B cell (primary cell): ENCODE measurements around the gene CCL17. TPM values are rescaled to one million over a fixed set of nuclear protein-coding genes. Genes with fewer than 3 reads are reported as not detected.

Experiments used
- ATAC-seq: fragments of 200-7000 bp; cut with Tn5 transposase; one replicate; pipeline ENCODE4 v1.10.0; 2021; ENCODE audit warnings: low read depth, mild to moderate bottlenecking, moderate number of reproducible peaks, moderate library complexity
- CTCF ChIA-PET: fragments of 350-600 bp; sonication (Branson Sonifier 250); formaldehyde crosslinking; loops from one replicate; lab custom pipeline; 2021; ENCODE audit warnings: antibody characterized with exemption, inconsistent platforms; lab: Charles Lee
- POLR2A ChIA-PET: fragments of 350-600 bp; sonication (Branson Sonifier 250); formaldehyde crosslinking; loops from one replicate; lab custom pipeline; 2021; ENCODE audit warnings: antibody characterized with exemption; lab: Charles Lee
- DNase-seq: peaks from one replicate; pipeline ENCODE4 v3.0.0; 2013
- H2AFZ ChIP-seq: 2 replicates; pipeline ENCODE4 v1.6.1; 2012; ENCODE audit warnings: mild to moderate bottlenecking, low read depth, low read length; ENCODE audit not compliant: insufficient read depth, poor library complexity, severe bottlenecking
- H3K27ac ChIP-seq, 2 donors: 1 replicate in 1 of 2; 2 replicates in 1 of 2; pipeline ENCODE4 v1.5.1; 2012 to 2013; ENCODE audit warnings: low read length in 2 of 2, mild to moderate bottlenecking in 2 of 2, moderate library complexity in 1 of 2
- H3K27me3 ChIP-seq, 4 experiments: fragments of 200-600 bp in 1 of 4; sonication (generic) in 1 of 4; replicated peaks in 1 of 4; 1 replicate in 2 of 4; 2 replicates in 2 of 4; pipeline versions ENCODE4 v1.6.1 to v1.7.0; 2013 to 2016; ENCODE audit warnings: low read length in 3 of 4, mild to moderate bottlenecking in 2 of 4, mixed read lengths in 1 of 4, moderate library complexity in 1 of 4; ENCODE audit not compliant: insufficient read depth in 4 of 4, control insufficient read depth in 3 of 4; ENCODE audit errors: control extremely low read depth in 1 of 4
- H3K36me3 ChIP-seq, 2 experiments: replicated peaks in 1 of 2; 1 replicate in 1 of 2; 2 replicates in 1 of 2; pipeline versions ENCODE4 v1.6.1 to v1.7.1; 2013; ENCODE audit warnings: low read length in 1 of 2; ENCODE audit not compliant: insufficient read depth in 2 of 2, control insufficient read depth in 1 of 2; ENCODE audit errors: control extremely low read depth in 1 of 2, extremely low read depth in 1 of 2
- H3K4me1 ChIP-seq, 2 donors: fragments of 200-600 bp in 1 of 2; sonication (generic) in 1 of 2; 1 replicate in 1 of 2; 2 replicates in 1 of 2; pipeline versions ENCODE4 v1.5.1 to v1.6.1; 2013 to 2017; ENCODE audit warnings: low read length in 2 of 2; ENCODE audit not compliant: control insufficient read depth in 2 of 2, insufficient read depth in 2 of 2
- H3K4me2 ChIP-seq: replicated peaks from 2 replicates; pipeline ENCODE3; 2012; ENCODE audit warnings: mild to moderate bottlenecking, low read depth, low read length; ENCODE audit not compliant: poor library complexity, severe bottlenecking
- H3K4me3 ChIP-seq, 5 experiments: fragments of 200-600 bp in 1 of 5; sonication (generic) in 1 of 5; 1 replicate in 3 of 5; 2 replicates in 2 of 5; pipeline versions ENCODE4 v1.5.1 to v1.7.0; 2011 to 2016; ENCODE audit warnings: low read length in 4 of 5, mild to moderate bottlenecking in 4 of 5, low read depth in 2 of 5, control low read depth in 1 of 5, moderate library complexity in 1 of 5; ENCODE audit not compliant: insufficient read depth in 1 of 5; ENCODE audit errors: control extremely low read depth in 1 of 5, extremely low read depth in 1 of 5
- H3K79me2 ChIP-seq: fragments of 200-600 bp; sonication (generic); one replicate; pipeline ENCODE4 v1.6.0; 2016; ENCODE audit warnings: low read length; ENCODE audit not compliant: control insufficient read depth, insufficient read depth
- H3K9ac ChIP-seq: fragments of 200-600 bp; sonication (generic); 2 replicates; pipeline ENCODE4 v1.6.1; 2017; ENCODE audit warnings: mild to moderate bottlenecking, low read length, moderate library complexity
- H3K9me3 ChIP-seq, 3 donors: one replicate each; pipeline versions ENCODE4 v1.6.1 to v1.7.1; 2013; ENCODE audit warnings: low read length in 2 of 3; ENCODE audit not compliant: control insufficient read depth in 2 of 3, insufficient read depth in 1 of 3; ENCODE audit errors: control extremely low read depth in 1 of 3
- H4K20me1 ChIP-seq: 2 replicates; pipeline ENCODE4 v1.6.0; 2012; ENCODE audit warnings: mild to moderate bottlenecking, low read length; ENCODE audit not compliant: insufficient read depth, control insufficient read depth, poor library complexity, severe bottlenecking
- H3K27ac Mint-ChIP-seq: one replicate; pipeline ENCODE4 v1.8.0; 2021; ENCODE audit warnings: mixed read lengths
- H3K27me3 Mint-ChIP-seq: one replicate; pipeline ENCODE4 v1.8.0; 2021; ENCODE audit warnings: mixed read lengths
- H3K4me1 Mint-ChIP-seq: one replicate; pipeline ENCODE4 v1.8.0; 2021; ENCODE audit warnings: mixed read lengths
- H3K4me3 Mint-ChIP-seq: one replicate; pipeline ENCODE4 v1.8.0; 2021; ENCODE audit warnings: mixed read lengths
- H3K9me3 Mint-ChIP-seq: one replicate; pipeline ENCODE4 v1.8.0; 2022; ENCODE audit warnings: mixed read lengths; ENCODE audit not compliant: insufficient read depth
- CTCF ChIP-seq: fragments of 200-600 bp; IDR thresholded peaks from one replicate; pipeline ENCODE4 v1.8.0; 2022; ENCODE audit warnings: antibody characterized with exemption, mild to moderate bottlenecking
- EZH2 ChIP-seq: IDR thresholded peaks from 2 replicates; pipeline ENCODE4 v1.6.1; 2012; ENCODE audit warnings: borderline replicate concordance, low read depth, mild to moderate bottlenecking, moderate library complexity, low read length; ENCODE audit not compliant: insufficient read depth, poor library complexity, severe bottlenecking
- WGBS: methylation state at CpG from one replicate; pipeline ENCODE4 v1.1.5; 2013; ENCODE audit warnings: missing lambda C conversion rate; ENCODE audit not compliant: insufficient coverage; 5-methylcytosine and 5-hydroxymethylcytosine counted together
- intact Hi-C: fragments of 100-400 bp; cut with micrococcal nuclease; formaldehyde crosslinking; loops from one replicate; pipeline ENCODE4 v1.10.0; 2022
- polyA plus RNA-seq: library from polyadenylated mRNA; depleted of rRNA; stranded (reverse); fragments of >200 nt; gene quantifications from 2 replicates; pipeline ENCODE4 v1.2.3, GENCODE V29; 2012
- total RNA-seq, 2 donors: library from RNA; stranded (reverse); fragments of 120-200 nt in 1 of 2; gene quantifications; 1 replicate in 1 of 2; 2 replicates in 1 of 2; pipeline versions ENCODE4 v1.2.3 to v1.2.4, GENCODE V29; 2013 to 2022

CCL17 gene
- total and polyA plus RNA-seq, 2 donors (not counting 1 experiment from before 2014, with no cell fraction given) = not detected

- Histone ChIP-seq H3K36me3 (no peaks in the 10 kb centered on the region), H4K20me1 (no peaks in the 10 kb centered on the region), H3K9me3 (peaks cover 0 to 15% (median 0%) of the 10 kb centered on the region in 3 donors), H3K27ac (peak overlapping the region; percentile 74 to 80), H3K4me3 (no peak overlapping the region), H3K27me3 (no peaks in the 10 kb centered on the region), H3K4me2 (peak overlapping the region; percentile 70), H3K4me1 (peaks cover 47 to 58% of the 10 kb centered on the region in 2 donors), H3K79me2 (no peaks in the 10 kb centered on the region), H2AFZ (no peak overlapping the region), H3K9ac (peak overlapping the region; percentile 13)
- H3K27me3 Mint-ChIP-seq = no peaks in the 10 kb centered on the region
- DNase-seq = peak; percentile 90
- 16% methylated on average over 5 of the region's 5 CpGs for WGBS
- ChIA-PET CTCF (interaction anchor here (0.7 to 7.1 kb wide), 10 partner anchors 9 to 587 kb away, joined by 3 to 63 read pairs (median 4); partner anchors contain the start of genes PSME3IP1 and RSPRY1), POLR2A (interaction anchor here (0.6 to 2.2 kb wide), 5 partner anchors 12 to 113 kb away, joined by 3 to 14 read pairs (median 5); no protein-coding TSS in a partner anchor)
- peak overlapping the region; percentile 71 for H3K27ac Mint-ChIP-seq
- peak; percentile 85 for ATAC-seq
- H3K9me3 Mint-ChIP-seq = no peaks in the 10 kb centered on the region
- TF ChIP-seq EZH2 (no peak), CTCF (no peak)
- peak overlapping the region; percentile 30 for H3K4me3 Mint-ChIP-seq
- intact Hi-C loops = loop anchor here (1.0 kb wide), 4 partner anchors 36 to 226 kb away; no protein-coding TSS in a partner anchor
- peaks cover 61% of the 10 kb centered on the region for H3K4me1 Mint-ChIP-seq
These were observed 8.7 kb downstream of the CCL17 start for GRCh38 chr16:57413301-57413730.

GRCh38 chr16:57413733-57414132, 9.2 kb downstream of the CCL17 start:
- H3K9ac ChIP-seq = peak overlapping the region; percentile 13
- no peaks in the 10 kb centered on the region for H3K36me3 ChIP-seq
- peak overlapping the region; percentile 71 for H3K27ac Mint-ChIP-seq
- intact Hi-C loops = loop anchor here (1.0 kb wide), 4 partner anchors 36 to 226 kb away; no protein-coding TSS in a partner anchor
- H3K4me1 Mint-ChIP-seq = peaks cover 63% of the 10 kb centered on the region
- CTCF ChIA-PET = interaction anchor here (1.1 to 7.1 kb wide), 9 partner anchors 8 to 236 kb away, joined by 3 to 63 read pairs (median 4); partner anchors contain the start of genes PSME3IP1 and RSPRY1
- POLR2A ChIA-PET = interaction anchor here (1.2 to 2.2 kb wide), 4 partner anchors 12 to 113 kb away, joined by 4 to 14 read pairs (median 6); no protein-coding TSS in a partner anchor
- H2AFZ ChIP-seq = no peak overlapping the region
- H3K27me3 Mint-ChIP-seq = no peaks in the 10 kb centered on the region
- H3K9me3 Mint-ChIP-seq = no peaks in the 10 kb centered on the region
- peak overlapping the region; percentile 74 to 80 for H3K27ac ChIP-seq
- peaks cover 0 to 15% (median 0%) of the 10 kb centered on the region in 3 donors for H3K9me3 ChIP-seq
- peak overlapping the region; percentile 70 for H3K4me2 ChIP-seq
- no peaks in the 10 kb centered on the region for H4K20me1 ChIP-seq
- DNase-seq = no peak
- H3K4me3 Mint-ChIP-seq = peak overlapping the region; percentile 30
- H3K4me3 ChIP-seq = no peak overlapping the region
- WGBS = 30% methylated on average over 2 of the region's 7 CpGs
- H3K79me2 ChIP-seq = no peaks in the 10 kb centered on the region
- TF ChIP-seq EZH2 (no peak), CTCF (no peak)
- no peaks in the 10 kb centered on the region for H3K27me3 ChIP-seq
- peak; percentile 18 for ATAC-seq
- H3K4me1 ChIP-seq = peaks cover 50 to 62% of the 10 kb centered on the region in 2 donors
